NCI-H748 treated with DMSO at 0.1 percent for 48 hours (cell line): ENCODE results near the gene RAB11B.
"Not testable (repeated sequence)": the region's sequence is repeated elsewhere in the genome, so short reads cannot be mapped to it uniquely, and the experiment has no call there.

ENCODE experiments used
- DNase-seq: peaks from one replicate; lab custom pipeline; 2025; lab: John Stamatoyannopoulos, UW

The RAB11B gene

GRCh38 chr19:8370176-8371010 lies 19.8 kb upstream of the RAB11B start:
- no peak for DNase-seq

GRCh38 chr19:8371011-8371804 lies 19.0 kb upstream of the RAB11B start:
- DNase-seq = no peak

GRCh38 chr19:8373867-8374813 lies 16.0 kb upstream of the RAB11B start:
- DNase-seq = no peak

GRCh38 chr19:8375766-8376165 lies 14.4 kb upstream of the RAB11B start:
- DNase-seq = not testable (repeated sequence)

- not testable (repeated sequence) for DNase-seq
These were observed 13.7 kb upstream of the RAB11B start for GRCh38 chr19:8376373-8376974.

- DNase-seq = no peak
These were observed 12.6 kb upstream of the RAB11B start for GRCh38 chr19:8377598-8377997.

GRCh38 chr19:8379156-8379891 lies 10.8 kb upstream of the RAB11B start:
- DNase-seq = not testable (repeated sequence)

GRCh38 chr19:8384569-8384968 lies 5.6 kb upstream of the RAB11B start:
- DNase-seq = not testable (repeated sequence)

- not testable (repeated sequence) for DNase-seq
These were observed 5.1 kb upstream of the RAB11B start for GRCh38 chr19:8385103-8385502.

- not testable (repeated sequence) for DNase-seq
These were observed 4.6 kb upstream of the RAB11B start for GRCh38 chr19:8385566-8385965.

- not testable (repeated sequence) for DNase-seq
These were observed 3.7 kb upstream of the RAB11B start for GRCh38 chr19:8386419-8386818.

GRCh38 chr19:8386990-8387389 lies 3.2 kb upstream of the RAB11B start:
- no peak for DNase-seq

GRCh38 chr19:8387688-8388611 lies 2.2 kb upstream of the RAB11B start:
- DNase-seq = no peak

- no peak for DNase-seq
These were observed 1.6 kb upstream of the RAB11B start for GRCh38 chr19:8388612-8388958.

- peak; percentile 64 for DNase-seq
These were observed 439 bp downstream of the RAB11B start for GRCh38 chr19:8390617-8390981.

GRCh38 chr19:8391198-8392016 lies 1.2 kb downstream of the RAB11B start:
- no peak for DNase-seq

GRCh38 chr19:8392017-8392591 lies 1.9 kb downstream of the RAB11B start:
- DNase-seq = no peak

GRCh38 chr19:8393192-8393870 lies 3.2 kb downstream of the RAB11B start:
- DNase-seq = no peak
